ENCODE measurements around the gene RALGPS1.

Gene RALGPS1

DNA sequence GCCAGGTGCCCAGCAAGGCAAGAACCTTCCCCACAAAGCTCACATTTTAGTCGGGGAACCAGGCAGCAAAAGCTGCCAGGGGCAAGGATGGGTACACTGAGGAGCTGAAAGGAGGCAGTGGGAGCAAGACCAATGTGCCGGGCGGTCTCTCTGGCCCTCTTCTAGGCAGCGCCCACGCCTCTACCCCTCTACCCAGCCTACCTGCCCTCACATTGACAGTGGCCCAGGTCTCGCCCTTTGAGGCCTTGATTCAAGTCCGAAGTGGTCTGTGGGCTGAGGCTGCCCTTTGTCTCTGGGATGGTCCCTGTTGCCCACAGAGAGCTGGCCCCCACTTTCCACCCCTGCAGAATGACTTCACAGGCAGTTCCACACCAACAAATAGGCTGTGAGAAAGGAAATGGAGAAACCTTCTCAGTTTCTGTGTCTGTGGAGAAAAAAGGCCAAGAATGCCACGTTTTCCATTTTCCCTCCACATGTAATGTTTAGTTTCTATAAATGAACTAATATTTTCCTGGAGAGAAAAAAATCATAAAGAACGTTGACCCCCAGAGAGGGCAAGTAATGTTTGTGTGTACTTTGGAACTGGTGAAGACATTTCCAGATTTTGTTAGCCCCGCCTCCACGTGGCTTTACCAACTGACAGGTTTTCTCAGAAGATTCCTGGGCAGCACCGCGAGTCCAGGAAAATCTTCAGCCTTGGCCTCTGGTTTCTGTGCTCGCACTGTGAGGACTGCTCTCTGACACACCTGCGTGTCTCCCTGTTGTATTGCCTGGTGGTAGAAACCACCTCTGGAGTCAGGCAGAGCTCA is 265.3 kb downstream of the RALGPS1 start:
- Histone ChIP-seq H3K36me3 (peaks cover 8% of the 10 kb centered on the region), H3K4me3 (ENCODE audit: low read depth in 1 of 2, low read length in 1 of 2) (no peak overlapping the region), H3K27ac (no peak overlapping the region), H3K9me3 (no peaks in the 10 kb centered on the region), H3K4me1 (ENCODE audit: control insufficient read depth in 1 of 2, insufficient read depth in 1 of 2, low read depth in 1 of 2, low read length in 1 of 2) (peaks cover 5 to 8% of the 10 kb centered on the region in 2 experiments), H3K27me3 (no peaks in the 10 kb centered on the region)
- TF ChIP-seq, protein P1, sequence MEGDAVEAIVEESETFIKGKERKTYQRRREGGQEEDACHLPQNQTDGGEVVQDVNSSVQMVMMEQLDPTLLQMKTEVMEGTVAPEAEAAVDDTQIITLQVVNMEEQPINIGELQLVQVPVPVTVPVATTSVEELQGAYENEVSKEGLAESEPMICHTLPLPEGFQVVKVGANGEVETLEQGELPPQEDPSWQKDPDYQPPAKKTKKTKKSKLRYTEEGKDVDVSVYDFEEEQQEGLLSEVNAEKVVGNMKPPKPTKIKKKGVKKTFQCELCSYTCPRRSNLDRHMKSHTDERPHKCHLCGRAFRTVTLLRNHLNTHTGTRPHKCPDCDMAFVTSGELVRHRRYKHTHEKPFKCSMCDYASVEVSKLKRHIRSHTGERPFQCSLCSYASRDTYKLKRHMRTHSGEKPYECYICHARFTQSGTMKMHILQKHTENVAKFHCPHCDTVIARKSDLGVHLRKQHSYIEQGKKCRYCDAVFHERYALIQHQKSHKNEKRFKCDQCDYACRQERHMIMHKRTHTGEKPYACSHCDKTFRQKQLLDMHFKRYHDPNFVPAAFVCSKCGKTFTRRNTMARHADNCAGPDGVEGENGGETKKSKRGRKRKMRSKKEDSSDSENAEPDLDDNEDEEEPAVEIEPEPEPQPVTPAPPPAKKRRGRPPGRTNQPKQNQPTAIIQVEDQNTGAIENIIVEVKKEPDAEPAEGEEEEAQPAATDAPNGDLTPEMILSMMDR (IDR thresholded peaks at IDR 0.05), result no peak

DNA sequence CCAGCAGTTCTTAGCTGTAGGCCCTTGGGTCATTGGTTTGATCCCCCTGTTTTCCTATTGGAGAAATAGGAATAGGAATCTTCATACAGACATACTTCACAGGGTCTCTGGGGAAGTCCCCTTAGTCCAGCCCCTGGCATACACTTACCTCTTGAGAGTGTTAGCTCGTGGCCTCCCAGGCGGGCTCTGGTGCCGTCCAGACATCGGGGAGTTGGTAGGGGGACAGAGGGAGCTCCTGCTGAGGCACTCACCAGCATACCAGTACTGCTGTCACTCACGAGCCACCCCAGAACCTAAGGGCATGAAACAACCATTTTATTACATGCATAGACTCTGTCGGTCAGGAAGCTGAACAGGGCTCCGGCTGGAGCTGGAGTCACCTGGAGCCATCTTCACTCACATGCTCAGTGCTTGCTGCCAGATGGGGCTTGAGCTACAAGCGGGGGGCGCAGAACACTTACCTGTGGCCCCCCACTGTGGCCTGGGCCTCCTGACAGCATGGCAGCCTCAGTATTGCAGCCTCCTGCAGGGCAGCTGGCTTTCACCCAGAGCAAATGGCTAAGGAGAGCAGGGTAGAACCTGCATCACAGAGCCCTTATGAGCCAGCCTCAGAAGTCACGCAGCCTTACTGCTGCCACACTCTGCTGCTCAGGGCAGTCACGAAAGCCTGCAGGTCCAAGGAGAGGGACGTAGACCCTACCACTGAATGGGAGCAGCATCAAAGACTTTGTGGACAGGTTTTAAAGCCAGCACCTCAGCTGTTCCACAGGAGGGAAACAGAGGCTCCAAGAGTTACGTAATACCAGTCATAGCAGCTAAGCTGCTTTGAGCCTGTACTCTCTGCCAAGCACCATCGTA is 266.1 kb downstream of the RALGPS1 start:
- Histone ChIP-seq H3K9me3 (no peaks in the 10 kb centered on the region), H3K27me3 (no peaks in the 10 kb centered on the region), H3K36me3 (peaks cover 3% of the 10 kb centered on the region), H3K4me1 (ENCODE audit: control insufficient read depth in 1 of 2, insufficient read depth in 1 of 2, low read depth in 1 of 2, low read length in 1 of 2) (peaks cover 5 to 8% of the 10 kb centered on the region in 2 experiments), H3K27ac (no peak overlapping the region), H3K4me3 (ENCODE audit: low read depth in 1 of 2, low read length in 1 of 2) (no peak overlapping the region)
- TF ChIP-seq, protein P1 (IDR thresholded peaks at IDR 0.05), result no peak

DNA sequence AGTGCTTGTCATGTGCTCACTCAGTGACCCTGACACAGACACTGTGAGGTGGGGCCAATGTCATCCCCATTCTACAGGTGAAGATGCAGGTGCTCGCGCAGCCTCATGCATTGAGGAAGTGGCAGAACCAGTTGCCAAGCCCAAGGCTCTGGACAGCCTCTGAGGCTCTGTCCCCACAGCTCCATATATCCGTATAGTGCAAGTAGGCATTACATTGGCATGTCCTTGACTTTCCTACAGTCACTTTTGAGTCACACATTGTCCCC is 266.7 kb downstream of the RALGPS1 start:
- Histone ChIP-seq H3K4me3 (ENCODE audit: low read depth in 1 of 2, low read length in 1 of 2) (no peak overlapping the region), H3K4me1 (ENCODE audit: control insufficient read depth in 1 of 2, insufficient read depth in 1 of 2, low read depth in 1 of 2, low read length in 1 of 2) (peaks cover 5 to 8% of the 10 kb centered on the region in 2 experiments), H3K9me3 (no peaks in the 10 kb centered on the region), H3K27me3 (no peaks in the 10 kb centered on the region), H3K36me3 (peaks cover 3% of the 10 kb centered on the region), H3K27ac (no peak overlapping the region)
- TF ChIP-seq, protein P1 (IDR thresholded peaks at IDR 0.05), result no peak

DNA sequence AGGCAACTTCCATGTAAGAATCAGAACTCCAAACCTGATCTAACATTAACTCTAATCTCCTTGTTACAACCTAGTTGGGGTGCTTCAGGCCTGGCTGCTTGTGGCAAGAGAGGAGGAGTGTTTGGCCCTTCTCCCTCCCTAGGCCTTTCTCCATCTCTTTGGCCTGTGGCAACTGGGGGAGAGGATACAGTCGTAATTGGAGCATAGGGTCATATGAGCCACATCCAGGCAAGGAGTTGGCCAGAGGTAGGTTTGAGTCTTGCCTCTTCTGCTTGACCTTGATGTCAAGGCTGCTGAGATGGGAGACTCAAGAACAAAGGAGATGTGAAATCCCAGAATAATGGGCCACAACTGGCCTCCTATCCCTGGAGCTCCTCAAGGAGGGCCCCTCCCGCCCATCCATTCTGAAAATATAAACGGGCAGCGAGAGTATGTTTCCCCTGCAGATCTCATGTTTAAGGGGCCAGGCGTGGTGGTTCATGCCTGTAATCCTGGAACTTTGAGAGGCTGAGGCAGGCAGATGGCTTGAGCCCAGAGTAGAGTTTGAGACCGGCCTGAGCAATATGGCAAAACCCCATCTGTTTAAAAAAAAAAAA is 267.1 kb downstream of the RALGPS1 start:
- peaks cover 5 to 8% of the 10 kb centered on the region in 2 experiments for H3K4me1 ChIP-seq (ENCODE audit: control insufficient read depth in 1 of 2, insufficient read depth in 1 of 2, low read depth in 1 of 2, low read length in 1 of 2)
- no peak overlapping the region for H3K27ac ChIP-seq
- H3K9me3 ChIP-seq, result no peaks in the 10 kb centered on the region
- TF ChIP-seq, protein P1 (IDR thresholded peaks at IDR 0.05), result no peak
- H3K4me3 ChIP-seq (ENCODE audit: low read depth in 1 of 2, low read length in 1 of 2), result no peak overlapping the region
- H3K36me3 ChIP-seq, result peaks cover 3% of the 10 kb centered on the region
- H3K27me3 ChIP-seq, result no peaks in the 10 kb centered on the region

DNA sequence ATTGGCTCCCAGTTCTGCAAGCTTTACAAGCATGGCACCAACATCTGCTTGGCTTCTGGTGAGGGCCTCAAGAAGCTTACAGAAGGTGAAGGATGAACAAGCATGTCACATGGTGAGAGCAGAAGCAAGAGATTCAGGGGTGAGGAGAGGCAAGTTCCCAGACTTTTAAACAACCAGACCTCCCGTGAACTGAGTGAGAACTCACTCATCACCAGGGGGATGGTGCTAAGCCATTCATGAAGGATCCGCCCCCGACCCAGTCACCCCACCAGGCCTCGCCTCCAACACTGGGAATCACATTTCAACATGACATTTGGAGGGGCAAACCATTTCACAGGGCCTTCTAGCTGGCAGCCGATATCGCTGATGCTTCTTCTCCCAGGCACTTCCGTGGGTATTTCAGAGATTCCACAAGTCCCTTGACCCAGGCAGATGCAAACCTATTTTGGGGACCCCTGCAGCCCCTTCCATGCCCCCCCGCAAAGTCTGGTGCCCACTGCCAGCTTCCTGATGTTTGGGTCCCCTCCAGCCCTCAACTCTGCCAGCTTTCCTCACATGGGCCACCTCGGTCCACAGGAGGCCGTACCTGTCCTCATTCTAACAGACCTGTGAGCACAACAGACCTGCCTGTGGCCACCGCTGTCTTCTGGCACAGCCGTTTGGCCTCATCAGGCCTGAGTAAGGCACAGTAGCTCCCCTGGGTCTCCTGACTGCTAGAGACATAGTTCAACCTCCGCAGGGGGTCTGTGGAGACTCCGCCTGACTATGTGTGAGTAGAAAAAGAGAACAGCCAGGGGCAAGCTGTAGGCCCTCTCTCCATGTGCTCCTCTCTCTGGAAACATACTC is 268.5 kb downstream of the RALGPS1 start:
- Histone ChIP-seq H3K4me1 (ENCODE audit: control insufficient read depth in 1 of 2, insufficient read depth in 1 of 2, low read depth in 1 of 2, low read length in 1 of 2) (no peaks in the 10 kb centered on the region), H3K36me3 (peaks cover 3% of the 10 kb centered on the region), H3K27me3 (no peaks in the 10 kb centered on the region), H3K4me3 (ENCODE audit: low read depth in 1 of 2, low read length in 1 of 2) (no peak overlapping the region), H3K9me3 (no peaks in the 10 kb centered on the region), H3K27ac (no peak overlapping the region)
- TF ChIP-seq, protein P1 (IDR thresholded peaks at IDR 0.05), result no peak
